ENCODE data around the gene BOK. TPM values are rescaled to one million over a fixed set of nuclear protein-coding genes. Genes with fewer than 3 reads are reported as not detected.

Gene BOK
- total and polyA plus RNA-seq, 2 of the 13 experiments (the other 11 are each of a cell fraction or from before 2014, with no cell fraction given), result 35.5 to 39.2 TPM

DNA sequence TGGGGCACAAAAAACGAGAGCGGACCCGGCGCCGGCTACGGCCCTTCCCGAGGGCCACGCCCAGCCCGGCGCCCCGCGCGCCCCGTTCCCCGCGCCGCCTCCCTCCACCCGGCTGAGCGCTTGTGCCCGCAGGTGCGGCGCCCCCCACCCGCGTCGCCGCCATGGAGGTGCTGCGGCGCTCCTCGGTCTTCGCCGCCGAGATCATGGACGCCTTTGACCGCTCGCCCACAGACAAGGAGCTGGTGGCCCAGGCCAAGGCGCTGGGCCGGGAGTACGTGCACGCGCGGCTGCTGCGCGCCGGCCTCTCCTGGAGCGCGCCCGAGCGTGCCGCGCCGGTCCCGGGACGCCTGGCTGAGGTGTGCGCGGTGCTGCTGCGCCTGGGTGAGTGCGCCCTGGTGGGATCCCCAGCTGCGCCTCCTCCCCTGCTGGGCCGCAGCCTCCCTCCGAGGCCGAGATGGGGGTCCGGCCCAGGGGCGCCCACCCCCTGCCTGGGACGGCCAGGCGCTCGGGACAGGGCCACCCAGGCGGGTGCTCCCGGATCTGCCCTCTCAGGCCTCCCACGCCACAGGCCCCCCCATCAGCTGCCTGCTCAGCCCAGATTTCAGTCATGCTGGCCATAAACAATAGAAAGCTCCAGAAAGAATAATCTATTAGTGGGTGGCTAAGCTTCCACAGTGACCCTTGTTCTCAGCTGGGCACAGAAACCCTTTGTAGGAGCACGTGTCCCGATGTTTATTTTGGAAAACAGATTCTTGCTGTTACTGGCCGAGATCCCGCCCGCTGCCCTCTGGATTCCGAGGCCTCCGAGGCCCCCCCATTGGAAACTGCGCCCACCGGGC, 997 bp downstream of the BOK start (continued):
- TF ChIP-seq, protein P1, sequence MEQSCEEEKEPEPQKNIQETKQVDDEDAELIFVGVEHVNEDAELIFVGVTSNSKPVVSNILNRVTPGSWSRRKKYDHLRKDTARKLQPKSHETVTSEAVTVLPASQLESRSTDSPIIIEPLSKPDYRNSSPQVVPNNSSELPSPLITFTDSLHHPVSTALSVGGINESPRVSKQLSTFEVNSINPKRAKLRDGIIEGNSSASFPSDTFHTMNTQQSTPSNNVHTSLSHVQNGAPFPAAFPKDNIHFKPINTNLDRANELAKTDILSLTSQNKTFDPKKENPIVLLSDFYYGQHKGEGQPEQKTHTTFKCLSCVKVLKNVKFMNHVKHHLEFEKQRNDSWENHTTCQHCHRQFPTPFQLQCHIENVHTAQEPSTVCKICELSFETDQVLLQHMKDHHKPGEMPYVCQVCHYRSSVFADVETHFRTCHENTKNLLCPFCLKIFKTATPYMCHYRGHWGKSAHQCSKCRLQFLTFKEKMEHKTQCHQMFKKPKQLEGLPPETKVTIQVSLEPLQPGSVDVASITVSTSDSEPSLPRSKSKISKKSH (CRISPR knock-in tag; IDR thresholded peaks at IDR 0.05; ENCODE audit: borderline replicate concordance), result peak; percentile 8; the same call in 1 of the 2 replicates
- TF ChIP-seq SNRNP70 (IDR thresholded peaks at IDR 0.05; ENCODE audit: low read depth, low read length) (no peak), MEIS1 (CRISPR knock-in tag; IDR thresholded peaks at IDR 0.05; ENCODE audit: borderline replicate concordance) (no peak), TEAD3 (CRISPR knock-in tag; optimal IDR thresholded peaks at IDR 0.05; ENCODE audit: borderline replicate concordance) (no peak), ZNF260 (CRISPR knock-in tag; IDR thresholded peaks at IDR 0.05; ENCODE audit: borderline replicate concordance, low read depth) (no peak), ATRX (CRISPR knock-in tag; IDR thresholded peaks at IDR 0.05; ENCODE audit: borderline replicate concordance) (no peak), SIN3A (IDR thresholded peaks at IDR 0.05; ENCODE audit: borderline replicate concordance, low read depth, low read length) (no peak), JDP2 (CRISPR knock-in tag; IDR thresholded peaks at IDR 0.05; ENCODE audit: borderline replicate concordance) (no peak), HOXA5 (CRISPR knock-in tag; IDR thresholded peaks at IDR 0.05) (0 out of 2 replicates have a peak, but pooled peaks have one; percentile 72), ZNF337 (CRISPR knock-in tag; IDR thresholded peaks at IDR 0.05; ENCODE audit: borderline replicate concordance, low read depth) (no peak)
- TF ChIP-seq, protein P2, sequence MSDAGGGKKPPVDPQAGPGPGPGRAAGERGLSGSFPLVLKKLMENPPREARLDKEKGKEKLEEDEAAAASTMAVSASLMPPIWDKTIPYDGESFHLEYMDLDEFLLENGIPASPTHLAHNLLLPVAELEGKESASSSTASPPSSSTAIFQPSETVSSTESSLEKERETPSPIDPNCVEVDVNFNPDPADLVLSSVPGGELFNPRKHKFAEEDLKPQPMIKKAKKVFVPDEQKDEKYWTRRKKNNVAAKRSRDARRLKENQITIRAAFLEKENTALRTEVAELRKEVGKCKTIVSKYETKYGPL (CRISPR knock-in tag; IDR thresholded peaks at IDR 0.05), result no peak
- TF ChIP-seq, protein P3, sequence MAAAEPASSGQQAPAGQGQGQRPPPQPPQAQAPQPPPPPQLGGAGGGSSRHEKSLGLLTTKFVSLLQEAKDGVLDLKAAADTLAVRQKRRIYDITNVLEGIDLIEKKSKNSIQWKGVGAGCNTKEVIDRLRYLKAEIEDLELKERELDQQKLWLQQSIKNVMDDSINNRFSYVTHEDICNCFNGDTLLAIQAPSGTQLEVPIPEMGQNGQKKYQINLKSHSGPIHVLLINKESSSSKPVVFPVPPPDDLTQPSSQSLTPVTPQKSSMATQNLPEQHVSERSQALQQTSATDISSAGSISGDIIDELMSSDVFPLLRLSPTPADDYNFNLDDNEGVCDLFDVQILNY (CRISPR knock-in tag; conservative IDR thresholded peaks at IDR 0.05), result peak; percentile 28; the same call in 1 of the 2 replicates
- TF ChIP-seq, protein P4, sequence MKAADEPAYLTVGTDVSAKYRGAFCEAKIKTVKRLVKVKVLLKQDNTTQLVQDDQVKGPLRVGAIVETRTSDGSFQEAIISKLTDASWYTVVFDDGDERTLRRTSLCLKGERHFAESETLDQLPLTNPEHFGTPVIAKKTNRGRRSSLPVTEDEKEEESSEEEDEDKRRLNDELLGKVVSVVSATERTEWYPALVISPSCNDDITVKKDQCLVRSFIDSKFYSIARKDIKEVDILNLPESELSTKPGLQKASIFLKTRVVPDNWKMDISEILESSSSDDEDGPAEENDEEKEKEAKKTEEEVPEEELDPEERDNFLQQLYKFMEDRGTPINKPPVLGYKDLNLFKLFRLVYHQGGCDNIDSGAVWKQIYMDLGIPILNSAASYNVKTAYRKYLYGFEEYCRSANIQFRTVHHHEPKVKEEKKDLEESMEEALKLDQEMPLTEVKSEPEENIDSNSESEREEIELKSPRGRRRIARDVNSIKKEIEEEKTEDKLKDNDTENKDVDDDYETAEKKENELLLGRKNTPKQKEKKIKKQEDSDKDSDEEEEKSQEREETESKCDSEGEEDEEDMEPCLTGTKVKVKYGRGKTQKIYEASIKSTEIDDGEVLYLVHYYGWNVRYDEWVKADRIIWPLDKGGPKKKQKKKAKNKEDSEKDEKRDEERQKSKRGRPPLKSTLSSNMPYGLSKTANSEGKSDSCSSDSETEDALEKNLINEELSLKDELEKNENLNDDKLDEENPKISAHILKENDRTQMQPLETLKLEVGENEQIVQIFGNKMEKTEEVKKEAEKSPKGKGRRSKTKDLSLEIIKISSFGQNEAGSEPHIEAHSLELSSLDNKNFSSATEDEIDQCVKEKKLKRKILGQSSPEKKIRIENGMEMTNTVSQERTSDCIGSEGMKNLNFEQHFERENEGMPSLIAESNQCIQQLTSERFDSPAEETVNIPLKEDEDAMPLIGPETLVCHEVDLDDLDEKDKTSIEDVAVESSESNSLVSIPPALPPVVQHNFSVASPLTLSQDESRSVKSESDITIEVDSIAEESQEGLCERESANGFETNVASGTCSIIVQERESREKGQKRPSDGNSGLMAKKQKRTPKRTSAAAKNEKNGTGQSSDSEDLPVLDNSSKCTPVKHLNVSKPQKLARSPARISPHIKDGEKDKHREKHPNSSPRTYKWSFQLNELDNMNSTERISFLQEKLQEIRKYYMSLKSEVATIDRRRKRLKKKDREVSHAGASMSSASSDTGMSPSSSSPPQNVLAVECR (CRISPR knock-in tag; IDR thresholded peaks at IDR 0.05; ENCODE audit: borderline replicate concordance), result peak; percentile 74; the same call in 1 of the 2 replicates
- TF ChIP-seq, protein P5, sequence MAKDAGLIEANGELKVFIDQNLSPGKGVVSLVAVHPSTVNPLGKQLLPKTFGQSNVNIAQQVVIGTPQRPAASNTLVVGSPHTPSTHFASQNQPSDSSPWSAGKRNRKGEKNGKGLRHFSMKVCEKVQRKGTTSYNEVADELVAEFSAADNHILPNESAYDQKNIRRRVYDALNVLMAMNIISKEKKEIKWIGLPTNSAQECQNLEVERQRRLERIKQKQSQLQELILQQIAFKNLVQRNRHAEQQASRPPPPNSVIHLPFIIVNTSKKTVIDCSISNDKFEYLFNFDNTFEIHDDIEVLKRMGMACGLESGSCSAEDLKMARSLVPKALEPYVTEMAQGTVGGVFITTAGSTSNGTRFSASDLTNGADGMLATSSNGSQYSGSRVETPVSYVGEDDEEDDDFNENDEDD (CRISPR knock-in tag; IDR thresholded peaks at IDR 0.05; ENCODE audit: borderline replicate concordance), result peak; percentile 12; the same call in 1 of the 2 replicates
